HepG2 (cell line): ENCODE results near the gene VGF. TPM values are rescaled to one million over a fixed set of nuclear protein-coding genes. Genes with fewer than 3 reads are reported as not detected.
A peak's percentile ranks its signal among the peaks of the same experiment; 100 is the strongest.

ENCODE experiments used
- ATAC-seq: fragments of 200-7000 bp; cut with Tn5 transposase; 3 replicates; pipeline ENCODE4 v1.9.1; 2020; ENCODE audit warnings: mild to moderate bottlenecking, moderate library complexity
- BruUV-seq: library from RNA; stranded (reverse); fragments of 400-500 nt; replicated peaks from 2 replicates; lab custom pipeline; 2021; lab: Mats Ljungman, UMichigan
- CTCF ChIA-PET: fragments of 300-600 bp; formaldehyde crosslinking; extraction: SDS; loops from one replicate; lab custom pipeline; 2021; ENCODE audit warnings: low total read pairs, inconsistent platforms, low intra/inter-chr PET ratio; lab: Yijun Ruan, JAX
- POLR2A ChIA-PET: fragments of 350-600 bp; sonication (Branson Sonifier 250); formaldehyde crosslinking; loops from one replicate; lab custom pipeline; 2020; ENCODE audit warnings: antibody characterized with exemption, inconsistent platforms; lab: Yijun Ruan, JAX
- DNase-seq: peaks from one replicate; pipeline ENCODE4 v3.0.0-alpha.2; 2015; ENCODE audit warnings: low spot score
- FAIRE-seq: peaks from 3 replicates; lab custom pipeline; 2011; peaks lifted over from hg19 to GRCh38; lab: Jason Lieb, UNC
- H2AFZ ChIP-seq: one replicate; pipeline ENCODE4 v1.6.1; 2011; ENCODE audit warnings: low read length, inconsistent platforms
- H3K27ac ChIP-seq: fragments of 300-600 bp; 3 replicates; pipeline ENCODE4 v1.8.0; 2011; ENCODE audit warnings: mixed run types, mild to moderate bottlenecking, mixed read lengths, low read length, inconsistent platforms; ENCODE audit not compliant: insufficient read depth; ENCODE audit errors: extremely low read length
- H3K27me3 ChIP-seq, 2 experiments: fragments of 200-600 bp in 1 of 2; 2 replicates in 1 of 2; 3 replicates in 1 of 2; pipeline versions ENCODE4 v1.6.0 to v1.8.0; 2011; ENCODE audit warnings: low read length in 2 of 2, mild to moderate bottlenecking in 2 of 2, moderate library complexity in 2 of 2, inconsistent platforms in 1 of 2; ENCODE audit not compliant: insufficient read depth in 2 of 2, control insufficient read depth in 1 of 2
- H3K36me3 ChIP-seq, 2 experiments: fragments of 200-600 bp in 1 of 2; replicated peaks in 1 of 2; 2 replicates in 1 of 2; 3 replicates in 1 of 2; pipeline versions ENCODE4 v1.5.1 to v1.8.0; 2011; ENCODE audit warnings: low read length in 2 of 2, inconsistent platforms in 1 of 2; ENCODE audit not compliant: insufficient read depth in 2 of 2, control insufficient read depth in 1 of 2
- H3K4me1 ChIP-seq: 2 replicates; pipeline ENCODE4 v1.5.1; 2012; ENCODE audit warnings: low read length, inconsistent platforms; ENCODE audit not compliant: insufficient read depth
- H3K4me2 ChIP-seq: 2 replicates; pipeline ENCODE4 v1.6.0; 2011; ENCODE audit warnings: low read depth, low read length, inconsistent platforms
- H3K4me3 ChIP-seq, 3 experiments: fragments of 200-600 bp in 1 of 3; sonication (generic), shearing (Covaris generic) in 1 of 3; replicated peaks in 1 of 3; 2 replicates each; pipeline ENCODE4 v1.5.1; 2011 to 2016; ENCODE audit warnings: low read length in 3 of 3, inconsistent platforms in 2 of 3, low read depth in 2 of 3, mild to moderate bottlenecking in 2 of 3, control low read depth in 1 of 3, mixed read lengths in 1 of 3; ENCODE audit not compliant: insufficient read depth in 1 of 3
- H3K79me2 ChIP-seq: one replicate; pipeline ENCODE4 v1.6.1; 2011; ENCODE audit warnings: low read length, inconsistent platforms; ENCODE audit not compliant: insufficient read depth
- H3K9ac ChIP-seq: 2 replicates; pipeline ENCODE4 v1.6.0; 2011; ENCODE audit warnings: mild to moderate bottlenecking, low read depth, low read length, inconsistent platforms; ENCODE audit not compliant: insufficient read depth
- H3K9me3 ChIP-seq: 2 replicates; pipeline ENCODE4 v1.5.1; 2012; ENCODE audit warnings: mild to moderate bottlenecking, low read length
- H4K20me1 ChIP-seq: 2 replicates; pipeline ENCODE4 v1.6.0; 2011; ENCODE audit warnings: inconsistent platforms, mild to moderate bottlenecking, low read length, moderate library complexity; ENCODE audit not compliant: insufficient read depth
- E2F1 ChIP-seq: sonication (generic); formaldehyde crosslinking; IDR thresholded peaks from 2 replicates; pipeline ENCODE4 v1.5.0; 2020; ENCODE audit warnings: missing genetic modification reagents
- HNRNPLL ChIP-seq: fragments of 200-400 bp; formaldehyde crosslinking; IDR thresholded peaks from 2 replicates; pipeline ENCODE4 v1.6.1; 2017; ENCODE audit warnings: mild to moderate bottlenecking, low read depth, low read length; ENCODE audit not compliant: poor library complexity, severe bottlenecking
- LRRFIP1 ChIP-seq: sonication (generic); formaldehyde crosslinking; conservative IDR thresholded peaks from 2 replicates; pipeline ENCODE4 v1.4.0; 2020; ENCODE audit warnings: missing genetic modification reagents
- MTF2 ChIP-seq: sonication (generic); formaldehyde crosslinking; IDR thresholded peaks from 2 replicates; pipeline ENCODE4 v1.5.0; 2020; ENCODE audit warnings: missing genetic modification reagents, borderline replicate concordance
- STAT5B ChIP-seq: sonication (generic); formaldehyde crosslinking; IDR thresholded peaks from 2 replicates; pipeline ENCODE4 v1.4.0; 2020; ENCODE audit warnings: missing genetic modification reagents
- ZBTB14 ChIP-seq: sonication (generic); formaldehyde crosslinking; IDR thresholded peaks from 2 replicates; pipeline ENCODE4 v1.4.0; 2020; ENCODE audit warnings: missing genetic modification reagents
- ZFP1 ChIP-seq: IDR thresholded peaks from 2 replicates; pipeline ENCODE4 v1.6.1; 2016
- ZMYM2 ChIP-seq: sonication (generic); formaldehyde crosslinking; IDR thresholded peaks from 2 replicates; pipeline ENCODE4 v1.8.0; 2022; ENCODE audit warnings: mild to moderate bottlenecking, missing genetic modification reagents
- ZNF547 ChIP-seq: sonication (generic); formaldehyde crosslinking; IDR thresholded peaks from 2 replicates; pipeline ENCODE4 v1.5.1; 2020; ENCODE audit warnings: mild to moderate bottlenecking, missing genetic modification reagents
- ZNF687 ChIP-seq: sonication (generic); formaldehyde crosslinking; IDR thresholded peaks from 2 replicates; pipeline ENCODE4 v1.5.1; 2020; ENCODE audit warnings: mild to moderate bottlenecking, missing genetic modification reagents, moderate library complexity
- ZNF800 ChIP-seq: sonication (generic); formaldehyde crosslinking; IDR thresholded peaks from 2 replicates; pipeline ENCODE4 v1.4.0; 2020; ENCODE audit warnings: missing genetic modification reagents
- WGBS: methylation state at CpG from one replicate; pipeline ENCODE4 v1.1.6; 2017; ENCODE audit warnings: low lambda C conversion rate; 5-methylcytosine and 5-hydroxymethylcytosine counted together
- in situ Hi-C: cut with HindIII; loops from 2 replicates; pipeline ENCODE4 v1.10.0; 2017; ENCODE audit warnings: low pct_unique_long_range_greater_than_20kb; ENCODE audit not compliant: extremely low pct_ligation_motif_present
- intact Hi-C: fragments of 100-400 bp; cut with micrococcal nuclease; formaldehyde crosslinking; loops from one replicate; pipeline ENCODE4 v1.10.0; 2022; ENCODE audit not compliant: unreplicated experiment
- polyA plus RNA-seq, 8 experiments: library from polyadenylated mRNA; depleted of rRNA in 3 of 8; stranded (reverse) in 7 of 8; unstranded in 1 of 8; fragments of >200 nt; fragmentation: Illumina TruSeq in 4 of 8; extraction: Trizol in 4 of 8; gene quantifications; 2 replicates each; pipeline versions ENCODE4 v1.2.1 to v1.2.3, GENCODE V29; 2011 to 2016; ENCODE audit warnings: low read depth in 4 of 8, missing spikeins in 1 of 8, mixed read lengths in 1 of 8; ENCODE audit not compliant: insufficient read depth in 1 of 8
- total RNA-seq, 5 experiments: library from RNA; depleted of rRNA; stranded (reverse); fragments of >200 nt; fragmentation: Illumina TruSeq; extraction: Trizol; gene quantifications; 2 replicates each; pipeline ENCODE4 v1.2.3, GENCODE V29; 2016; ENCODE audit warnings: low read depth in 1 of 5

The VGF gene
- total and polyA plus RNA-seq, 2 of the 13 experiments (the other 11 are each of a cell fraction or from before 2014, with no cell fraction given): 0.12 to 0.46 TPM

GRCh38 chr7:101172005-101172853, 6.9 kb upstream of the VGF start:
- ChIA-PET CTCF (interaction anchor here (1.6 kb wide), 1 partner anchor 20 kb away, joined by 4 read pairs; no protein-coding TSS in a partner anchor), POLR2A (no interaction called here)
- H3K9me3 ChIP-seq: no peaks in the 10 kb centered on the region
- H3K36me3 ChIP-seq: no peaks in the 10 kb centered on the region
- peak overlapping the region; percentile 62; the same call in 1 of the 2 replicates for H3K4me2 ChIP-seq
- H3K9ac ChIP-seq: no peak overlapping the region
- intact Hi-C loops (no loop called here), in situ Hi-C loops (no loop called here)
- peaks cover 48% of the 10 kb centered on the region for H3K4me1 ChIP-seq
- no peak for FAIRE-seq
- peak overlapping the region in 1 of 3 experiments; percentile 64; a peak in 2 of 6 replicates for H3K4me3 ChIP-seq
- 6% methylated on average over 8 of the region's 79 CpGs for WGBS
- no peak overlapping the region for H2AFZ ChIP-seq
- H3K27me3 ChIP-seq: peaks cover 15 to 76% of the 10 kb centered on the region in 2 experiments
- no peaks in the 10 kb centered on the region for H3K79me2 ChIP-seq
- H3K27ac ChIP-seq: no peak overlapping the region
- no peak for DNase-seq
- peak; percentile 9; the same call in 1 of the 3 replicates for ATAC-seq
- no peaks in the 10 kb centered on the region for H4K20me1 ChIP-seq
- BruUV-seq: no TSS peak
- TF ChIP-seq STAT5B: no peak
- no peak for TF ChIP-seq E2F1 (CRISPR knock-in tag)
- peak; percentile 60; the same call in 1 of the 2 replicates for TF ChIP-seq ZBTB14 (CRISPR knock-in tag)
- TF ChIP-seq ZFP1 (CRISPR knock-in tag): no peak
- TF ChIP-seq ZNF547 (CRISPR knock-in tag): 0 out of 2 replicates have a peak, but pooled peaks have one; percentile 48
- peak; percentile 16 for TF ChIP-seq HNRNPLL
- TF ChIP-seq ZMYM2: no peak
- peak; percentile 75 for TF ChIP-seq MTF2 (CRISPR knock-in tag)
- peak; percentile 23; the same call in 1 of the 2 replicates for TF ChIP-seq ZNF687 (CRISPR knock-in tag)
- no peak for TF ChIP-seq LRRFIP1
- peak; percentile 65; the same call in 1 of the 2 replicates for TF ChIP-seq ZNF800 (CRISPR knock-in tag)
